Tibial nerve (tissue), 3 donors: Measurements from ENCODE around the gene CAMKK2.
"Not testable (repeated sequence)": the region's sequence is repeated elsewhere in the genome, so short reads cannot be mapped to it uniquely, and the experiment has no call there.

ENCODE experiments used
- POLR2A ChIP-seq, 2 donors: fragments of 450-650 bp; IDR thresholded peaks; one replicate each; pipeline ENCODE4 v1.6.1; 2017; ENCODE audit warnings: antibody characterized with exemption in 2 of 2, mild to moderate bottlenecking in 2 of 2, moderate library complexity in 2 of 2
- TF ChIP-seq, protein P1 (sequence below), 5 experiments: fragments of 200-600 bp in 3 of 5; fragments of 450-650 bp in 2 of 5; sonication (generic) in 3 of 5; IDR thresholded peaks; one replicate each; pipeline ENCODE4 v1.5.1; 2016 to 2019; ENCODE audit warnings: antibody characterized with exemption in 5 of 5, mild to moderate bottlenecking in 3 of 5, moderate library complexity in 2 of 5

GRCh38 chr12:121226871-121227270, 69.6 kb downstream of the CAMKK2 start:
- TF ChIP-seq, protein P1, sequence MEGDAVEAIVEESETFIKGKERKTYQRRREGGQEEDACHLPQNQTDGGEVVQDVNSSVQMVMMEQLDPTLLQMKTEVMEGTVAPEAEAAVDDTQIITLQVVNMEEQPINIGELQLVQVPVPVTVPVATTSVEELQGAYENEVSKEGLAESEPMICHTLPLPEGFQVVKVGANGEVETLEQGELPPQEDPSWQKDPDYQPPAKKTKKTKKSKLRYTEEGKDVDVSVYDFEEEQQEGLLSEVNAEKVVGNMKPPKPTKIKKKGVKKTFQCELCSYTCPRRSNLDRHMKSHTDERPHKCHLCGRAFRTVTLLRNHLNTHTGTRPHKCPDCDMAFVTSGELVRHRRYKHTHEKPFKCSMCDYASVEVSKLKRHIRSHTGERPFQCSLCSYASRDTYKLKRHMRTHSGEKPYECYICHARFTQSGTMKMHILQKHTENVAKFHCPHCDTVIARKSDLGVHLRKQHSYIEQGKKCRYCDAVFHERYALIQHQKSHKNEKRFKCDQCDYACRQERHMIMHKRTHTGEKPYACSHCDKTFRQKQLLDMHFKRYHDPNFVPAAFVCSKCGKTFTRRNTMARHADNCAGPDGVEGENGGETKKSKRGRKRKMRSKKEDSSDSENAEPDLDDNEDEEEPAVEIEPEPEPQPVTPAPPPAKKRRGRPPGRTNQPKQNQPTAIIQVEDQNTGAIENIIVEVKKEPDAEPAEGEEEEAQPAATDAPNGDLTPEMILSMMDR (IDR thresholded peaks at IDR 0.05) = not testable (repeated sequence)
- TF ChIP-seq POLR2A (IDR thresholded peaks at IDR 0.05) = not testable (repeated sequence)
